CD1c-positive myeloid dendritic cell (primary cell): ENCODE data around the gene NAA80.
"Not testable (repeated sequence)": the region's sequence is repeated elsewhere in the genome, so short reads cannot be mapped to it uniquely, and the experiment has no call there.

ENCODE experiments used
- DNase-seq: peaks from one replicate; pipeline ENCODE4 v3.0.0-alpha.2; 2016; ENCODE audit errors: extremely low spot score

The NAA80 gene

DNA sequence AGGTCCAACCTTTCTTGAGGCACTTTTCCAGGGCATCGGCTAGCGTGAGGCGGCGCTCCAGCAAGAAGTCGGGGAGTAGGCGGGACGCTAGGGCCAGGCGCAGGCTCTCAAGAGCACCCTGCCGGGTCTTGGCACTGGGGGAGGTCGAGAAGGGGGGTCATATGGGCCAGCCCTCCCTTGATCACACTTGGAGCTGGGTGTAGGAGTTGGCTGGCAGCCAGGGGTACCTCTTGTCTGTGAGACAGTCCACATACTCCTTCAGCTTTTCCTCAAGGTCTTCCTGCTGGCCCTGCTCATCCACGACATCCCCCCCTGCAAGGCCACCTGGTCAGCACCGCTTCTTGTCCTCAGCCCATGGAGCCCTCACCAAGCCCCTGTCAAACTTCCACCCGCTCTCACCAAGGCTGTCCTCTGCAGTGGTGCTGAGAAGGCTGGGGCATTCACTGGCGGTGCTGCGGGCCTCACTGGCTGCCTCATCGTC is 9.0 kb downstream of the NAA80 start:
- no peak for DNase-seq

- no peak for DNase-seq
These were observed 10.1 kb downstream of the NAA80 start for GRCh38 chr3:50289130-50289529.

GRCh38 chr3:50288387-50289007 is 10.7 kb downstream of the NAA80 start:
- no peak for DNase-seq

GRCh38 chr3:50287262-50287661 is 11.9 kb downstream of the NAA80 start:
- DNase-seq: no peak

GRCh38 chr3:50286322-50287227 is 12.6 kb downstream of the NAA80 start:
- DNase-seq: no peak

DNA sequence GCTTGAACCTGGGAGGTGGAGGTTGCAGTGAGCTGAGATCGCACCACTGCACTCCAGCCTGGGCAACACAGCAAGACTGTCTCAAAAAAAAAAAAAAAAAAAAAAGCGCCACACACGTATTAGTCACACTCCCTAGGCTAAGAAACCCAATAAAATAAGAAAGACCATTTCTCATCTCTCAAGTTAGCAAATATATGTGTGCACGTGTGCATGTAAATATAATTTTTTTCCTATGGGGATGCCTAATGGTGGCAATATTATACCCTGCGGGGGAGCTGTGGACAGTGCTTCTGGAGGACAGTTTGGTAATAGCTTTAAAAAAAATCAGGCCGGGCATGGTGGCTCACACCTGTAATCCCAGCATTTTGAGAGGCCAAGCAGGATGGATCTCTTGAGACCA is 15.1 kb downstream of the NAA80 start:
- DNase-seq: not testable (repeated sequence)

- no peak for DNase-seq
These were observed 19.8 kb downstream of the NAA80 start for GRCh38 chr3:50279255-50280016.

DNA sequence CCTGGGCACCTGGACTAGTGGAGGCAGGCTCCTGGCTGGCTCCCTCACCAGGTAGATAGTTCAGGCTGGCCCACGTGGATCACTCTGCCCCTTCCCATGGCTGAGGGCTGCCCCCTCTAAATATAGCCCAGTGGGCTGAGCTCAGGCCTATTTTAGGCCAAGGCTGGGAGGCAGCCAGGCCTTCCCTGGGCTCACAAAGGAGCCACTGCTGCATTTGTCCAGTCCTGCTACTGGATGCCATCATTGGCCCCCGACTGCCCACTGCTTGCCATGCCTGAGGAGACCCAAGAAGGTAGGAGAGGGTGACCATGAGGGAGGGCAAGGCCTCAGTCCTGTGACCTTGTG is 20.4 kb downstream of the NAA80 start, which contains the start of gene LSMEM2:
Gene LSMEM2, plus strand, starts transcription at position 208 of the 345 bp plus-strand sequence. Its CDS starts 27 bp downstream, at position 235.
- DNase-seq: no peak

- no peak for DNase-seq
These were observed 20.9 kb downstream of the NAA80 start for GRCh38 chr3:50278123-50278879.

GRCh38 chr3:50276762-50277101 is 22.5 kb downstream of the NAA80 start:
- no peak for DNase-seq

DNA sequence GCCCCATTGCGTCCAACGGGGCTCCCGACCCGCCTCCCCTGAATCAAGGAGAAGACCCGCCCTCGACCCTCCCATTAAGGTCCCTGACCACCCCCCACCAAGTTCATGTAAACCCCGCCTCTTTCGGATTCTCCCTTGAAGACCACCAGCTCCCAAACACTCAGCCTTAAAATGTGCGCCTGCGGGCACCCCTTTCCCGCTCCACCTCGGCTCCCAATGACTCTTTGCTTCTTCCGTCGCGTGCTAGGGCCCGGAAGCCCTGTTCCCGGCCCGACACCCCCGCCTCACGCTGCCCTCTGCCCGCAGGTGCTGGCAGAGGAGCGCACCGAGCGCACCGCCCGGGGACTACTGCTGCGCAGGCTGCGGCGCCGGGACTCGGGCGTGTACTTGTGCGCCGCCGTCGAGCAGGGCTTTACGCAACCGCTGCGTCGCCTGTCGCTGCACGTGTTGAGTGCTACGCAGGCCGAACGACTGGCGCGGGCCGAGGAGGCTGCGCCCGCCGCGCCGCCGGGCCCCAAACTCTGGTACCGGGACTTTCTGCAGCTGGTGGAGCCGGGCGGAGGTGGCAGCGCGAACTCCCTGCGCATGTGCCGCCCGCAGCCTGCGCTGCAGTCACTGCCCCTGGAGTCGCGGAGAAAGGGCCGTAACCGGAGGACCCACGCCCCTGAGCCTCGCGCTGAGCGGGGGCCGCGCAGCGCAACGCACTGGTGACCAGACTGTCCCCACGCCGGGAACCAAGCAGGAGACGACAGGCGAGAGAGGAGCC is 23.0 kb downstream of the NAA80 start:
- DNase-seq: peak; percentile 42

GRCh38 chr3:50275141-50275995 is 23.8 kb downstream of the NAA80 start:
- no peak for DNase-seq

DNA sequence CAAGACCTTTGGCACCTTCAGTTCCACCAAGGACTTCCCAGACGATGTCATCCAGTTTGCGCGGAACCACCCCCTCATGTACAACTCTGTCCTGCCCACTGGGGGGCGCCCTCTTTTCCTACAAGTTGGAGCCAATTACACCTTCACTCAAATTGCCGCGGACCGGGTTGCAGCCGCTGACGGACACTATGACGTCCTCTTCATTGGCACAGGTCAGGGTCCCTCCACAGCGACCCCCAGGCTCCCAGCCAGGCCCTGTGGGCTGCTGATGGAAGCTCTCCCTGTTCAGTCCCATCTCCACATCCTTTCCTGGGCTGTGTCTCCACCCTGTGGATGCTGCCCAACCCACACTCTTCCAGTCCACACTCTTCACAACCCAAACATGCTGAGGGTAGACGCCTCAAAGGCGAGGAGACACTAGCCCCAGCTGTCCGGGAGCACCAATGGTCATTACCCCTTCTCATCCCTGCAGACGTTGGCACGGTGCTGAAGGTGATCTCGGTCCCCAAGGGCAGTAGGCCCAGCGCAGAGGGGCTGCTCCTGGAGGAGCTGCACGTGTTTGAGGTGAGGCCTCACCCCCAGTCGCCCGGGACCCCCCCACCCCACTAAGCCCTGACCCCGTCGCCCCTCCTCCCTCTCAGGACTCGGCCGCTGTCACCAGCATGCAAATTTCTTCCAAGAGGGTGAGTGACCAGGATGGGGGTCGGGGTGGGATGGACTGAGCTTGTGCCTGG is 24.7 kb downstream of the NAA80 start:
- DNase-seq: peak; percentile 81

- no peak for DNase-seq
These were observed 25.5 kb downstream of the NAA80 start for GRCh38 chr3:50273689-50274065.

GRCh38 chr3:50272911-50273688 is 26.1 kb downstream of the NAA80 start:
- DNase-seq: peak; percentile 95

DNA sequence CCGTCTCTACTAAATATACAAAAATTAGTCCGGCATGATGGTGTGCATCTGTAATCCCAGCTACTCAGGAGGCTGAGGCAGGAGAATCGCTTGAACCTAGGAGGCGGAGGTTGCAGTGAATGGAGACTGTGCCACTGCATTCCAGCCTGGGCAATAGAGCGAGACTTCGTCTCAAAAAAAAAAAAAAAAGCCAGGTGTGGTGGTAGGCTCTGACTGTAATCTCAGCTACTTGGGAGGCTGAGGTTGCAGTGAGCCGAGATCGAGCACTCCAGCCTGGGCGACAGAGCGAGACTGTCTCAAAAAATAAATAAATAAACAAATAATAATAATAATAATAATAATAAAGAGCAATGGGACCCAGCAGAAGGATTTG is 26.7 kb downstream of the NAA80 start:
- not testable (repeated sequence) for DNase-seq

DNA sequence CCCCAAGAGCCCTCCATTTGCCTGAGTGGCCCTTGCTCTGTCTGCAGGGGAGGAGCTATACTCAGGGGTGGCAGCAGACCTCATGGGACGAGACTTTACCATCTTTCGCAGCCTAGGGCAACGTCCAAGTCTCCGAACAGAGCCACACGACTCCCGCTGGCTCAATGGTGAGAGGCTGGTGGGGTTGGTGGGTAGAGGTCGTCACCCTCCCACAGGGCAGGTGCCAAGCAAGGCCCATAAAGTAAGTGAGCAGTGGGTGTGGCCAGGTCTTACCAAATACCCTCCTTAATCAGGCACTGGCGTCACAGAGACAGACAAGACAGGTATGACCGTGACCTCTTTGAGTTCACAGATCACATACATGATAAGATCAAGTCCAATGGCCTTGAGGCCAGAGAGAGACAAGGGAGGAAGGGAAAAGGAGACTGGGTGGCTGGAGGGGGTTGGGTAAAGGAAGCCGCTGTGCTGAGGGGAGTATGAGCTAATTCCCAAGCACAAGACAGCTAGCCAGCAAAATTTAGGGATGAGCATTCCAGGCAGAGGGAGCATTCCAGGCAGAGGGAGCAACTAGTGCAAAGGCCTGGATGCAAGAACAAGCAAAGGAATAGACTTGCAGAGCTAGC is 27.8 kb downstream of the NAA80 start:
- DNase-seq: no peak
